Measurements from ENCODE around the gene PDZD2.

GRCh38 chr5:31823472-31823871, 184.5 kb downstream of the PDZD2 start:
- TF ChIP-seq EZH2phosphoT487 (IDR thresholded peaks at IDR 0.05; ENCODE audit: low read length) (no peak), EZH2 (optimal IDR thresholded peaks at IDR 0.05; ENCODE audit: low read depth, low read length) (no peak)

All from MM.1S (cell line).